ENCODE measurements around the gene ITIH4.

DNA sequence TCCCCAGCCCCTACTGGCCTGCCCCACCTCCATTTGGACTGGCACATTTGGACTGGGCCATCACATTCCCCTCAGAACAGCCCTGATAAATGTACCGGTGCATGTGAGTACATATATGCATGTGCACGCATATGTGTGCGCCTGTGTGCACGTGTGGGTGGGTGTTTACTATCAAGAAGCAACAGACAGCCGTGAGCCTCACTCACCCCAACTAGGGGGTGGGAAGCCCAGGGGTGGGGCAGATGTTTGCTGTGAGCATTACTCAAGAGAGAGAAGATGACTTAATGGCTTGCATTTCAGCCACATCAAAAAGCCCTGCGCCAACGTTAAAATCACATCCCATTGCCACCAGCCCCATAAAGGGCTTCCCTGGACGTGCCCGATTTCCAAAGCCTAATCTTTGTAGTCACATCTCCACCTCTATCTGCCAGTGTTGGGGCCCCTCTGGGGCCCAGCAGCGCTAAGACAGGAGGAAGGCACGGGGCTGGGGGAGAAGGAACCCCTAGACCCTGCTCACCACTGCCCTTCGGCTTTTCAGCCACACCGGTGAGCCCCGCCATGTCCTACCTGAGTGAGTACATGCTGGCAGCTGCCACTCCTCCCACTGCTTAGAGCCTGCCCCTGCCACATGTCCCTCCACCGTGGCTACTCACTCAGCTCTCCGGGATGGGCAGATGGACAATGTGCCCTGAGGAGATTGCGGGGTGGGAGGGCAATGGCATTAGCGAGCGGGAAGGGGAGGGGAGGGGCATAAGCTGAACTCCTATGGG is 25.0 kb downstream of the ITIH4 start:
- TF ChIP-seq, protein P1, sequence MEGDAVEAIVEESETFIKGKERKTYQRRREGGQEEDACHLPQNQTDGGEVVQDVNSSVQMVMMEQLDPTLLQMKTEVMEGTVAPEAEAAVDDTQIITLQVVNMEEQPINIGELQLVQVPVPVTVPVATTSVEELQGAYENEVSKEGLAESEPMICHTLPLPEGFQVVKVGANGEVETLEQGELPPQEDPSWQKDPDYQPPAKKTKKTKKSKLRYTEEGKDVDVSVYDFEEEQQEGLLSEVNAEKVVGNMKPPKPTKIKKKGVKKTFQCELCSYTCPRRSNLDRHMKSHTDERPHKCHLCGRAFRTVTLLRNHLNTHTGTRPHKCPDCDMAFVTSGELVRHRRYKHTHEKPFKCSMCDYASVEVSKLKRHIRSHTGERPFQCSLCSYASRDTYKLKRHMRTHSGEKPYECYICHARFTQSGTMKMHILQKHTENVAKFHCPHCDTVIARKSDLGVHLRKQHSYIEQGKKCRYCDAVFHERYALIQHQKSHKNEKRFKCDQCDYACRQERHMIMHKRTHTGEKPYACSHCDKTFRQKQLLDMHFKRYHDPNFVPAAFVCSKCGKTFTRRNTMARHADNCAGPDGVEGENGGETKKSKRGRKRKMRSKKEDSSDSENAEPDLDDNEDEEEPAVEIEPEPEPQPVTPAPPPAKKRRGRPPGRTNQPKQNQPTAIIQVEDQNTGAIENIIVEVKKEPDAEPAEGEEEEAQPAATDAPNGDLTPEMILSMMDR (conservative IDR thresholded peaks at IDR 0.05 in 1 of 2, IDR thresholded peaks at IDR 0.05 in 1 of 2; ENCODE audit: extremely low read depth in 1 of 2, insufficient read depth in 1 of 2, low read depth in 1 of 2, low read length in 2 of 2), result no peak
- TF ChIP-seq EZH2 (IDR thresholded peaks at IDR 0.05; ENCODE audit: borderline replicate concordance, low read length), result no peak
